Naive B cell (primary cell): ENCODE data around the gene TAF1C. TPM values are rescaled to one million over a fixed set of nuclear protein-coding genes. Genes with fewer than 3 reads are reported as not detected.

Experiments
- ATAC-seq, 2 donors: fragments of 150-1000 bp; cut with Tn5 transposase; 2 replicates each; pipeline ENCODE4 v1.10.0; 2021; ENCODE audit warnings: low read depth in 2 of 2, mild to moderate bottlenecking in 2 of 2, moderate library complexity in 2 of 2
- DNase-seq: peaks from one replicate; pipeline ENCODE4 v3.0.0; 2022
- H3K27ac Mint-ChIP-seq, 6 donors: one replicate each; pipeline ENCODE4 v1.8.0; 2020 to 2022; ENCODE audit warnings: mild to moderate bottlenecking in 6 of 6, mixed read lengths in 6 of 6, moderate library complexity in 5 of 6, inconsistent platforms in 2 of 6
- H3K27me3 Mint-ChIP-seq, 3 donors: one replicate each; pipeline ENCODE4 v1.8.0; 2021 to 2022; ENCODE audit warnings: mixed read lengths in 3 of 3, mild to moderate bottlenecking in 1 of 3
- H3K36me3 Mint-ChIP-seq, 2 donors: one replicate each; pipeline ENCODE4 v1.8.0; 2020 to 2022; ENCODE audit warnings: mixed read lengths in 2 of 2, inconsistent platforms in 1 of 2, mild to moderate bottlenecking in 1 of 2
- H3K4me1 Mint-ChIP-seq, 3 donors: one replicate each; pipeline ENCODE4 v1.8.0; 2020 to 2022; ENCODE audit warnings: mixed read lengths in 3 of 3, inconsistent platforms in 1 of 3, mild to moderate bottlenecking in 1 of 3, moderate library complexity in 1 of 3
- H3K4me3 Mint-ChIP-seq, 8 donors: one replicate each; pipeline ENCODE4 v1.8.0; 2020 to 2022; ENCODE audit warnings: mild to moderate bottlenecking in 8 of 8, mixed read lengths in 8 of 8, moderate library complexity in 8 of 8, inconsistent platforms in 2 of 8
- H3K9me3 Mint-ChIP-seq, 7 donors: one replicate each; pipeline ENCODE4 v1.8.0; 2020 to 2022; ENCODE audit warnings: mixed read lengths in 7 of 7, mild to moderate bottlenecking in 5 of 7, inconsistent platforms in 2 of 7, moderate library complexity in 1 of 7
- polyA plus RNA-seq, 6 donors: library from polyadenylated mRNA; unstranded; fragments of 300-500 nt; fragmentation: Illumina TruSeq; gene quantifications; one replicate each; pipeline ENCODE4 v1.2.3, GENCODE V29; 2021; ENCODE audit warnings: low read depth in 6 of 6

TAF1C gene
- polyA plus RNA-seq, 6 donors from 2014 or later = 4.8 to 11.6 (median 7.3) TPM

GRCh38 chr16:84177741-84178073 is 9.2 kb downstream of the TAF1C start:
- no peak overlapping the region for H3K4me3 Mint-ChIP-seq
- H3K27me3 Mint-ChIP-seq = peaks cover 0 to 4% (median 0%) of the 10 kb centered on the region in 3 donors
- H3K4me1 Mint-ChIP-seq = peaks cover 6 to 11% (median 8%) of the 10 kb centered on the region in 3 donors
- peak overlapping the region in 1 of 6 donors; percentile 77 for H3K27ac Mint-ChIP-seq
- H3K9me3 Mint-ChIP-seq = no peaks in the 10 kb centered on the region
- DNase-seq (no peak), ATAC-seq (no peak)
- peaks cover 0 to 2% of the 10 kb centered on the region in 2 donors for H3K36me3 Mint-ChIP-seq

GRCh38 chr16:84176192-84177053 is 10.4 kb downstream of the TAF1C start:
- no peaks in the 10 kb centered on the region for H3K9me3 Mint-ChIP-seq
- H3K4me1 Mint-ChIP-seq = peaks cover 6 to 11% (median 8%) of the 10 kb centered on the region in 3 donors
- peak overlapping the region in 1 of 6 donors; percentile 58 for H3K27ac Mint-ChIP-seq
- no peaks in the 10 kb centered on the region for H3K36me3 Mint-ChIP-seq
- DNase-seq (no peak), ATAC-seq (no peak)
- H3K27me3 Mint-ChIP-seq = peaks cover 0 to 6% (median 0%) of the 10 kb centered on the region in 3 donors
- H3K4me3 Mint-ChIP-seq = no peak overlapping the region

- peak; percentile 94 to 98 for ATAC-seq
Observed at GRCh38 chr16:84175350-84176081, 11.3 kb downstream of the TAF1C start.

GRCh38 chr16:84174396-84174795 is 12.5 kb downstream of the TAF1C start:
- H3K9me3 Mint-ChIP-seq = no peaks in the 10 kb centered on the region
- no peak for DNase-seq
- peaks cover 5 to 12% (median 10%) of the 10 kb centered on the region in 3 donors for H3K27me3 Mint-ChIP-seq
- ATAC-seq = no peak
- peaks cover 6 to 11% (median 8%) of the 10 kb centered on the region in 3 donors for H3K4me1 Mint-ChIP-seq
- no peaks in the 10 kb centered on the region for H3K36me3 Mint-ChIP-seq
- peak overlapping the region in 1 of 6 donors; percentile 18 for H3K27ac Mint-ChIP-seq
- no peak overlapping the region for H3K4me3 Mint-ChIP-seq

More at GRCh38 chr16:84175350-84176081, 11.3 kb downstream of the TAF1C start:
- DNase-seq = peak; percentile 31
- Mint-ChIP-seq H3K9me3 (no peaks in the 10 kb centered on the region), H3K4me3 (no peak overlapping the region), H3K4me1 (peaks cover 6 to 11% (median 8%) of the 10 kb centered on the region in 3 donors), H3K27ac (peak overlapping the region in 2 of 6 donors; percentile 25 to 58), H3K36me3 (no peaks in the 10 kb centered on the region), H3K27me3 (peaks cover 0 to 6% (median 0%) of the 10 kb centered on the region in 3 donors)

- H3K9me3 Mint-ChIP-seq = no peaks in the 10 kb centered on the region
- ATAC-seq (no peak), DNase-seq (no peak)
- H3K36me3 Mint-ChIP-seq = no peaks in the 10 kb centered on the region
- no peak overlapping the region for H3K27ac Mint-ChIP-seq
- H3K4me1 Mint-ChIP-seq = no peaks in the 10 kb centered on the region
- no peak overlapping the region for H3K4me3 Mint-ChIP-seq
- H3K27me3 Mint-ChIP-seq = peaks cover 9 to 27% (median 27%) of the 10 kb centered on the region in 3 donors
Observed at GRCh38 chr16:84169765-84170310, 17.0 kb downstream of the TAF1C start.

- DNase-seq (no peak), ATAC-seq (no peak)
- no peaks in the 10 kb centered on the region for H3K9me3 Mint-ChIP-seq
- H3K27me3 Mint-ChIP-seq = peaks cover 21 to 46% (median 28%) of the 10 kb centered on the region in 3 donors
- no peak overlapping the region for H3K27ac Mint-ChIP-seq
- H3K4me1 Mint-ChIP-seq = no peaks in the 10 kb centered on the region
- no peak overlapping the region for H3K4me3 Mint-ChIP-seq
- H3K36me3 Mint-ChIP-seq = no peaks in the 10 kb centered on the region
Observed at GRCh38 chr16:84166796-84167695, 19.8 kb downstream of the TAF1C start.

GRCh38 chr16:84165746-84166145 is 21.1 kb downstream of the TAF1C start:
- Mint-ChIP-seq H3K27ac (no peak overlapping the region), H3K9me3 (no peaks in the 10 kb centered on the region), H3K27me3 (peaks cover 27 to 54% (median 28%) of the 10 kb centered on the region in 3 donors), H3K4me1 (no peaks in the 10 kb centered on the region), H3K4me3 (no peak overlapping the region), H3K36me3 (no peaks in the 10 kb centered on the region)
- no peak for DNase-seq
- ATAC-seq = no peak

GRCh38 chr16:84161801-84162200 is 25.1 kb downstream of the TAF1C start:
- peaks cover 35 to 64% (median 39%) of the 10 kb centered on the region in 3 donors for H3K27me3 Mint-ChIP-seq

GRCh38 chr16:84161037-84161436 is 25.8 kb downstream of the TAF1C start:
- no peak overlapping the region for H3K27ac Mint-ChIP-seq
- no peaks in the 10 kb centered on the region for H3K36me3 Mint-ChIP-seq
- ATAC-seq (no peak), DNase-seq (no peak)
- H3K4me3 Mint-ChIP-seq = no peak overlapping the region
- H3K4me1 Mint-ChIP-seq = no peaks in the 10 kb centered on the region
- no peaks in the 10 kb centered on the region for H3K9me3 Mint-ChIP-seq
- H3K27me3 Mint-ChIP-seq = peaks cover 40 to 72% (median 45%) of the 10 kb centered on the region in 3 donors

More at GRCh38 chr16:84161801-84162200, 25.1 kb downstream of the TAF1C start:
- H3K4me3 Mint-ChIP-seq = no peak overlapping the region
- H3K9me3 Mint-ChIP-seq = no peaks in the 10 kb centered on the region
- DNase-seq (no peak), ATAC-seq (no peak)
- H3K27ac Mint-ChIP-seq = no peak overlapping the region
- no peaks in the 10 kb centered on the region for H3K36me3 Mint-ChIP-seq
- no peaks in the 10 kb centered on the region for H3K4me1 Mint-ChIP-seq

- H3K27ac Mint-ChIP-seq = no peak overlapping the region
- no peaks in the 10 kb centered on the region for H3K4me1 Mint-ChIP-seq
- no peak overlapping the region for H3K4me3 Mint-ChIP-seq
- no peak for ATAC-seq
- no peak for DNase-seq
- peaks cover 46 to 68% (median 49%) of the 10 kb centered on the region in 3 donors for H3K27me3 Mint-ChIP-seq
- H3K9me3 Mint-ChIP-seq = no peaks in the 10 kb centered on the region
- no peaks in the 10 kb centered on the region for H3K36me3 Mint-ChIP-seq
Observed at GRCh38 chr16:84159800-84160199, 27.1 kb downstream of the TAF1C start.

GRCh38 chr16:84159007-84159406 is 27.9 kb downstream of the TAF1C start:
- Mint-ChIP-seq H3K27me3 (peaks cover 43 to 60% (median 45%) of the 10 kb centered on the region in 3 donors), H3K4me3 (no peak overlapping the region), H3K9me3 (no peaks in the 10 kb centered on the region), H3K36me3 (no peaks in the 10 kb centered on the region), H3K4me1 (no peaks in the 10 kb centered on the region), H3K27ac (peak overlapping the region in 1 of 6 donors; percentile 28)
- ATAC-seq (no peak), DNase-seq (no peak)

- peaks cover 36 to 52% (median 49%) of the 10 kb centered on the region in 3 donors for H3K27me3 Mint-ChIP-seq
- no peak overlapping the region for H3K27ac Mint-ChIP-seq
- H3K9me3 Mint-ChIP-seq = no peaks in the 10 kb centered on the region
- ATAC-seq = no peak
- no peak overlapping the region for H3K4me3 Mint-ChIP-seq
- no peaks in the 10 kb centered on the region for H3K4me1 Mint-ChIP-seq
- no peak for DNase-seq
- H3K36me3 Mint-ChIP-seq = no peaks in the 10 kb centered on the region
Observed at GRCh38 chr16:84156342-84156784, 30.5 kb downstream of the TAF1C start.
